DOHH2 (cell line): ENCODE measurements around the gene SDC1.

Experiments
- H3F3A ChIP-seq: fragments of 200-600 bp; sonication (generic), shearing (Covaris generic); 2 replicates; pipeline ENCODE4 v1.6.0; 2016; ENCODE audit warnings: antibody characterized with exemption, mild to moderate bottlenecking; ENCODE audit not compliant: control insufficient read depth, insufficient read depth
- H3K27ac ChIP-seq: fragments of 200-600 bp; sonication (generic); 2 replicates; pipeline ENCODE4 v1.5.1; 2014; ENCODE audit warnings: low read depth, mild to moderate bottlenecking, low read length, moderate library complexity
- H3K27me3 ChIP-seq: fragments of 200-600 bp; sonication (generic); 2 replicates; pipeline ENCODE4 v1.6.1; 2014; ENCODE audit warnings: mild to moderate bottlenecking, low read length, mixed read lengths; ENCODE audit not compliant: control insufficient read depth
- H3K36me3 ChIP-seq: fragments of 200-600 bp; sonication (generic); 2 replicates; pipeline ENCODE4 v1.6.1; 2014; ENCODE audit warnings: mild to moderate bottlenecking, low read length, moderate library complexity, mixed read lengths; ENCODE audit not compliant: control insufficient read depth
- H3K4me1 ChIP-seq: fragments of 200-600 bp; sonication (generic); 2 replicates; pipeline ENCODE4 v1.6.1; 2014; ENCODE audit warnings: mild to moderate bottlenecking, low read length, mixed read lengths; ENCODE audit not compliant: control insufficient read depth
- H3K4me2 ChIP-seq: fragments of 200-600 bp; sonication (generic); 2 replicates; pipeline ENCODE4 v1.6.0; 2014; ENCODE audit warnings: mild to moderate bottlenecking, low read length, moderate library complexity
- H3K4me3 ChIP-seq: fragments of 200-600 bp; sonication (generic); 2 replicates; pipeline ENCODE4 v1.5.1; 2014; ENCODE audit warnings: mild to moderate bottlenecking, low read length, mixed read lengths
- H3K79me2 ChIP-seq: fragments of 200-600 bp; sonication (generic); 2 replicates; pipeline ENCODE4 v1.6.1; 2014; ENCODE audit warnings: mild to moderate bottlenecking, low read length, mixed read lengths; ENCODE audit not compliant: control insufficient read depth
- H3K9me2 ChIP-seq: fragments of 200-600 bp; sonication (generic); replicated peaks from 2 replicates; pipeline ENCODE4 v1.6.1; 2014; ENCODE audit warnings: mild to moderate bottlenecking, low read length, mixed read lengths; ENCODE audit not compliant: control insufficient read depth
- H3K9me3 ChIP-seq: fragments of 200-600 bp; sonication (generic); 2 replicates; pipeline ENCODE4 v1.6.1; 2014; ENCODE audit warnings: antibody characterized with exemption, low read length, mixed read lengths; ENCODE audit not compliant: control insufficient read depth, insufficient read depth
- H4K20me1 ChIP-seq: fragments of 200-600 bp; sonication (generic); 2 replicates; pipeline ENCODE4 v1.6.0; 2014; ENCODE audit warnings: low read depth, mild to moderate bottlenecking, antibody characterized with exemption, low read length, moderate library complexity; ENCODE audit not compliant: control insufficient read depth, insufficient read depth
- EZH2phosphoT487 ChIP-seq: fragments of 200-600 bp; sonication (generic); IDR thresholded peaks from 2 replicates; pipeline ENCODE4 v1.6.1; 2017; ENCODE audit warnings: borderline replicate concordance, mild to moderate bottlenecking, antibody characterized with exemption, low read length, moderate library complexity, mixed read lengths
- TF ChIP-seq, protein P1 (sequence below): fragments of 200-600 bp; sonication (generic); IDR thresholded peaks from one replicate; pipeline ENCODE4 v1.5.1; 2014; ENCODE audit warnings: antibody characterized with exemption, mild to moderate bottlenecking, low read depth, low read length; ENCODE audit not compliant: poor library complexity, severe bottlenecking

The SDC1 gene

DNA sequence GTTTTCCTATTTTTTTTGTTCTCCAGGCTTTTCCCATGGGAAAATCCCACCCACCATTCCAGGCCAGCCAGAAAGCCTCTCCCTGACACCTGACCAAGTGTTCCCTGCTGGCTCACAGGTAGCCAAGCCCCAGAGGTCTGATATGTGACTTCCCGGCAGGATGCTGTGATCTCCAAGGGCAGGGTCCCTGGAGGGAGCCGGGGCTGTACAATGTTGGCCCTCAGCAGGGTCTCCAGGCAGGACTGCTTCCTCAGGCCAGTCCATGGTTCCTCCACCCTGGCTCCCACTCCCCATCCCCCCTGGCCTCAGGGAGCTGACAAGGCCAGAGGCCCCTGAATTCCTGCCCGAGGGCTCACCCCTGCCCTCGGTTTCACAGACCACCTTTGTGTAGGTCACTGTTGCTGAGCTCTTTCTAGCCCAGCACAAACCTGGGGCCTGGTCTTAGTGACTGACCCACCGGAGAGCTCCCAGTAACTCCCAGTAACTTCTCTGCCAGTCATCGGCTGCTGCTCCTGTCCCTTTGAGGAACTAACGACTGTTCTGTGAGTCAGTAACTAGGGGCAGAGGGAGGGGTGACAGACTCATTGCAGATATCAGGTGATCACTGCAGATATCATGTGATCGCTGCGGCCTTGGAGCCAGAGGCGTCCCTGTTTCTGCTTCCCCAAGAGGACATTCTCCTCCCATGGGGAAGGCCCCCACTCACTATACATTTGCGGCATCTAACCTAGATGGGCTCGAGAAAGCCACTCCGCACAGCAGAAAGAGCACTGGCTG, 38.7 kb downstream of the SDC1 start:
- H3K79me2 ChIP-seq, result no peaks in the 10 kb centered on the region
- H3K4me2 ChIP-seq, result no peak overlapping the region
- no peaks in the 10 kb centered on the region for H3K36me3 ChIP-seq
- H3K27ac ChIP-seq, result no peak overlapping the region
- H3F3A ChIP-seq, result no peaks in the 10 kb centered on the region
- peaks cover 22% of the 10 kb centered on the region for H3K27me3 ChIP-seq
- H3K9me2 ChIP-seq, result no peaks in the 10 kb centered on the region
- H4K20me1 ChIP-seq, result no peaks in the 10 kb centered on the region
- H3K4me1 ChIP-seq, result no peaks in the 10 kb centered on the region
- TF ChIP-seq, protein P1, sequence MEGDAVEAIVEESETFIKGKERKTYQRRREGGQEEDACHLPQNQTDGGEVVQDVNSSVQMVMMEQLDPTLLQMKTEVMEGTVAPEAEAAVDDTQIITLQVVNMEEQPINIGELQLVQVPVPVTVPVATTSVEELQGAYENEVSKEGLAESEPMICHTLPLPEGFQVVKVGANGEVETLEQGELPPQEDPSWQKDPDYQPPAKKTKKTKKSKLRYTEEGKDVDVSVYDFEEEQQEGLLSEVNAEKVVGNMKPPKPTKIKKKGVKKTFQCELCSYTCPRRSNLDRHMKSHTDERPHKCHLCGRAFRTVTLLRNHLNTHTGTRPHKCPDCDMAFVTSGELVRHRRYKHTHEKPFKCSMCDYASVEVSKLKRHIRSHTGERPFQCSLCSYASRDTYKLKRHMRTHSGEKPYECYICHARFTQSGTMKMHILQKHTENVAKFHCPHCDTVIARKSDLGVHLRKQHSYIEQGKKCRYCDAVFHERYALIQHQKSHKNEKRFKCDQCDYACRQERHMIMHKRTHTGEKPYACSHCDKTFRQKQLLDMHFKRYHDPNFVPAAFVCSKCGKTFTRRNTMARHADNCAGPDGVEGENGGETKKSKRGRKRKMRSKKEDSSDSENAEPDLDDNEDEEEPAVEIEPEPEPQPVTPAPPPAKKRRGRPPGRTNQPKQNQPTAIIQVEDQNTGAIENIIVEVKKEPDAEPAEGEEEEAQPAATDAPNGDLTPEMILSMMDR, result no peak
- no peak overlapping the region for H3K4me3 ChIP-seq
- H3K9me3 ChIP-seq, result no peaks in the 10 kb centered on the region

DNA sequence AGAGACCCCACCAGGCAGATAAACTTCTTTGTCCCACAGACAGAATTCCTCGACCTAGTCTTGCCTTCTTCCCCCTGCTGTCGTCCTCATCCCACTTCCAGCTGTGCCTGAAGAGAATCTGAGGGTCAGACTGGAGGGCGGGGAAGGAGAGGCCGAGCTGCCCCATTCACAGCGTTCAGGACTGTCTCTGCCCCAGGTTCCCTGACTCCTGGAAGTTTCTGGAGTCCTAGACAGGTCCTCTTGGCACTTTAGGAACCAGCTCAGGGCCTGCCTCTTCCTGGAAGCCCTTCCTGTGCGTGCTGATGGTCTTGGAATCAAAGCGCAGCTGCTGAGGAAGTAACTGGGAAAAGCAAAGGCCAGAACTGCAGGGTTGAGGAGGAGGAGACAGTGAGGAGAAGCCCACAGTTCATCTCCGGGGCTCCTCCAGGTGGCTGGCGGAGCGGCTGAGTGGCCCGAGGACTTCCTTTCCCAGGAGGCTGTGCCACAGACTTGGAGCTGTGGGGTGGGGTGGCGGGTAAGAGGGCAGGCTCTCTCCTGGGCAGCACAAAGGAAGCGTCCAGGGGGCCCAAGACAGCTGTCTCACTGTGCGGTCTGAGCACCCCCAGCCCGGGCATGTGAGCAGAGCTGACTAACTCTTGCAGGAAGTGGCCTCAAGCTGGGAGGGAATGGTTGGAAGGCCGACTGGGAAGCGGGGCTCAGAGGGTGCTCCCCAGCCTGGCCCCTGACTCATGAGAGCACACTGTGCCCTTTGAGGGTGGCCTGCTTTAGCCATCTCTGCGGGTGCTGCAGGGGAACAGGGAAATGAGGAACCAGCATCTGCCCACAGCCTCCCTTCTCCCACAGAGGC, 39.5 kb downstream of the SDC1 start:
- Histone ChIP-seq H3K4me1 (no peaks in the 10 kb centered on the region), H3K4me2 (no peak overlapping the region), H3K9me3 (no peaks in the 10 kb centered on the region), H3K27me3 (peaks cover 22% of the 10 kb centered on the region), H3K79me2 (no peaks in the 10 kb centered on the region), H3F3A (no peaks in the 10 kb centered on the region), H3K4me3 (no peak overlapping the region), H4K20me1 (no peaks in the 10 kb centered on the region), H3K36me3 (no peaks in the 10 kb centered on the region), H3K9me2 (no peaks in the 10 kb centered on the region), H3K27ac (no peak overlapping the region)
- TF ChIP-seq EZH2phosphoT487, result no peak
- TF ChIP-seq, protein P1, result no peak

DNA sequence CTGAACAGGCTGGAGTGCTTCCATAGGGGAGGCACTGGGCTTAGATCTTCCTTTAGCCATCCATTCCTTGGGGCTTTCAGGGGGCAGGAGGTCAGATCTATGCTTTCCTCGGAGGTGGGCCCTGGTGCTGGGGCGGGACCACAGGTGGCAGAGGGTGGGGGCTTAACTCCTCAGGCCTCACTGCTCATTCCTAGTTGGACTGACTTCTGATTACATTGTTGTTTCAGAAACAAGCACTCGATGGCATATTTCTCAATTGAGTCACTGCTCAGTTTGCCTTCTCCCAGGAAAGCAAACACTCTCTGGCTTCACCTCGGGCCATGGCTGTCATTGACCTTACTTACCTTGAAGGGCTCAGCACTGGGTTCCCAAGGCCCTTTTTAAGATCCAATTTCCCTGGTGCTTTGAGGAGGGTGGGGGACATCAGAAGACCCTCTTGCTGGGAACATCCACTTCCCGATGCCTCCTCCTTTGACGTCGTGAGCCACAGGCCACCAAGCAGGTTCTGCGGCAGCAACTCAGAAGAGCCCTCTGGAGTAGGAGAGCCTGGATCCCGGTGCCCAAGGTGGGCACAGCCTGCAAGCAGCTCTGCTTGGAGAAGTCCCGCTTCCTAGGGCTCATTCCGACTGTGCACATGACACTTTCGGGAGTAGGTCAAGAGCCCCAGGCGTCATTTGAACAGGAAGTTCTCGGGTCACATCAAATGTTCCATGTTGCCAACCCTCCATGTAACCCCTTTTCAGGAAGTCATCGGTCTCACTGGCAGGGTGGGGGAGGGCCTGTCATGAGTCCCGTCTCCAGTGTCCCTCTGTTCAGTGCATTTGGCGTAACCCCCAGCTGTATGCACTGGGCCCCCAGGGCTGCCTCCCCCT, 40.6 kb downstream of the SDC1 start:
- H3K9me2 ChIP-seq, result no peaks in the 10 kb centered on the region
- H3K9me3 ChIP-seq, result no peaks in the 10 kb centered on the region
- no peak overlapping the region for H3K27ac ChIP-seq
- H3K4me2 ChIP-seq, result no peak overlapping the region
- H3F3A ChIP-seq, result no peaks in the 10 kb centered on the region
- H3K4me3 ChIP-seq, result no peak overlapping the region
- no peaks in the 10 kb centered on the region for H3K36me3 ChIP-seq
- no peaks in the 10 kb centered on the region for H3K4me1 ChIP-seq
- H3K79me2 ChIP-seq, result no peaks in the 10 kb centered on the region
- TF ChIP-seq, protein P1, result no peak
- TF ChIP-seq EZH2phosphoT487, result no peak
- peaks cover 19% of the 10 kb centered on the region for H3K27me3 ChIP-seq
- H4K20me1 ChIP-seq, result no peaks in the 10 kb centered on the region
